HL-60 (cell line): ENCODE results near the gene SRF.
"Not testable (repeated sequence)": the region's sequence is repeated elsewhere in the genome, so short reads cannot be mapped to it uniquely, and the experiment has no call there.

Experiments
- DNase-seq, 2 experiments: peaks; one replicate each; pipeline ENCODE4 v3.0.0-alpha.2; 2010 to 2020; ENCODE audit warnings: low read depth in 1 of 2, low spot score in 1 of 2
- H3K27ac ChIP-seq: fragments of 250-450 bp; sonication (Bioruptor Pico); replicated peaks from 2 replicates; pipeline ENCODE4 v1.5.1; 2020; ENCODE audit warnings: mild to moderate bottlenecking, moderate library complexity
- H3K27me3 ChIP-seq: fragments of 250-450 bp; sonication (Bioruptor Pico); 2 replicates; pipeline ENCODE4 v1.5.1; 2021; ENCODE audit warnings: mild to moderate bottlenecking, moderate library complexity; ENCODE audit not compliant: insufficient read depth, poor library complexity, severe bottlenecking
- H3K4me3 ChIP-seq: replicated peaks from 2 replicates; pipeline ENCODE4 v1.5.1; 2011; ENCODE audit warnings: mild to moderate bottlenecking, control low read depth, low read length; ENCODE audit not compliant: insufficient read depth
- GABPA ChIP-seq: IDR thresholded peaks from 2 replicates; pipeline ENCODE4 v1.6.1; 2012; ENCODE audit warnings: low read depth
- POLR2AphosphoS5 ChIP-seq: IDR thresholded peaks from 2 replicates; pipeline ENCODE4 v1.6.1; 2012; ENCODE audit warnings: low read depth
- SPI1 ChIP-seq: IDR thresholded peaks from 2 replicates; pipeline ENCODE4 v1.6.1; 2012; ENCODE audit warnings: low read depth, mild to moderate bottlenecking, borderline replicate concordance
- TF ChIP-seq, protein P1 (sequence below): IDR thresholded peaks from 2 replicates; pipeline ENCODE4 v1.6.1; 2012; ENCODE audit warnings: low read depth; ENCODE audit not compliant: insufficient replicate concordance
- TF ChIP-seq, protein P2 (sequence below): IDR thresholded peaks from one replicate; pipeline ENCODE4 v1.5.1; 2011; ENCODE audit warnings: low read length, control low read depth, inconsistent platforms; ENCODE audit not compliant: insufficient read depth

SRF gene

GRCh38 chr6:43128926-43129325, 42.1 kb upstream of the SRF start:
- H3K27ac ChIP-seq = no peak overlapping the region
- no peak for DNase-seq
- H3K27me3 ChIP-seq = no peaks in the 10 kb centered on the region
- H3K4me3 ChIP-seq = no peak overlapping the region
- TF ChIP-seq GABPA (no peak), POLR2AphosphoS5 (no peak), SPI1 (no peak)
- TF ChIP-seq, protein P1, sequence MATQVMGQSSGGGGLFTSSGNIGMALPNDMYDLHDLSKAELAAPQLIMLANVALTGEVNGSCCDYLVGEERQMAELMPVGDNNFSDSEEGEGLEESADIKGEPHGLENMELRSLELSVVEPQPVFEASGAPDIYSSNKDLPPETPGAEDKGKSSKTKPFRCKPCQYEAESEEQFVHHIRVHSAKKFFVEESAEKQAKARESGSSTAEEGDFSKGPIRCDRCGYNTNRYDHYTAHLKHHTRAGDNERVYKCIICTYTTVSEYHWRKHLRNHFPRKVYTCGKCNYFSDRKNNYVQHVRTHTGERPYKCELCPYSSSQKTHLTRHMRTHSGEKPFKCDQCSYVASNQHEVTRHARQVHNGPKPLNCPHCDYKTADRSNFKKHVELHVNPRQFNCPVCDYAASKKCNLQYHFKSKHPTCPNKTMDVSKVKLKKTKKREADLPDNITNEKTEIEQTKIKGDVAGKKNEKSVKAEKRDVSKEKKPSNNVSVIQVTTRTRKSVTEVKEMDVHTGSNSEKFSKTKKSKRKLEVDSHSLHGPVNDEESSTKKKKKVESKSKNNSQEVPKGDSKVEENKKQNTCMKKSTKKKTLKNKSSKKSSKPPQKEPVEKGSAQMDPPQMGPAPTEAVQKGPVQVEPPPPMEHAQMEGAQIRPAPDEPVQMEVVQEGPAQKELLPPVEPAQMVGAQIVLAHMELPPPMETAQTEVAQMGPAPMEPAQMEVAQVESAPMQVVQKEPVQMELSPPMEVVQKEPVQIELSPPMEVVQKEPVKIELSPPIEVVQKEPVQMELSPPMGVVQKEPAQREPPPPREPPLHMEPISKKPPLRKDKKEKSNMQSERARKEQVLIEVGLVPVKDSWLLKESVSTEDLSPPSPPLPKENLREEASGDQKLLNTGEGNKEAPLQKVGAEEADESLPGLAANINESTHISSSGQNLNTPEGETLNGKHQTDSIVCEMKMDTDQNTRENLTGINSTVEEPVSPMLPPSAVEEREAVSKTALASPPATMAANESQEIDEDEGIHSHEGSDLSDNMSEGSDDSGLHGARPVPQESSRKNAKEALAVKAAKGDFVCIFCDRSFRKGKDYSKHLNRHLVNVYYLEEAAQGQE = no peak
- TF ChIP-seq, protein P2, sequence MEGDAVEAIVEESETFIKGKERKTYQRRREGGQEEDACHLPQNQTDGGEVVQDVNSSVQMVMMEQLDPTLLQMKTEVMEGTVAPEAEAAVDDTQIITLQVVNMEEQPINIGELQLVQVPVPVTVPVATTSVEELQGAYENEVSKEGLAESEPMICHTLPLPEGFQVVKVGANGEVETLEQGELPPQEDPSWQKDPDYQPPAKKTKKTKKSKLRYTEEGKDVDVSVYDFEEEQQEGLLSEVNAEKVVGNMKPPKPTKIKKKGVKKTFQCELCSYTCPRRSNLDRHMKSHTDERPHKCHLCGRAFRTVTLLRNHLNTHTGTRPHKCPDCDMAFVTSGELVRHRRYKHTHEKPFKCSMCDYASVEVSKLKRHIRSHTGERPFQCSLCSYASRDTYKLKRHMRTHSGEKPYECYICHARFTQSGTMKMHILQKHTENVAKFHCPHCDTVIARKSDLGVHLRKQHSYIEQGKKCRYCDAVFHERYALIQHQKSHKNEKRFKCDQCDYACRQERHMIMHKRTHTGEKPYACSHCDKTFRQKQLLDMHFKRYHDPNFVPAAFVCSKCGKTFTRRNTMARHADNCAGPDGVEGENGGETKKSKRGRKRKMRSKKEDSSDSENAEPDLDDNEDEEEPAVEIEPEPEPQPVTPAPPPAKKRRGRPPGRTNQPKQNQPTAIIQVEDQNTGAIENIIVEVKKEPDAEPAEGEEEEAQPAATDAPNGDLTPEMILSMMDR = no peak

DNA sequence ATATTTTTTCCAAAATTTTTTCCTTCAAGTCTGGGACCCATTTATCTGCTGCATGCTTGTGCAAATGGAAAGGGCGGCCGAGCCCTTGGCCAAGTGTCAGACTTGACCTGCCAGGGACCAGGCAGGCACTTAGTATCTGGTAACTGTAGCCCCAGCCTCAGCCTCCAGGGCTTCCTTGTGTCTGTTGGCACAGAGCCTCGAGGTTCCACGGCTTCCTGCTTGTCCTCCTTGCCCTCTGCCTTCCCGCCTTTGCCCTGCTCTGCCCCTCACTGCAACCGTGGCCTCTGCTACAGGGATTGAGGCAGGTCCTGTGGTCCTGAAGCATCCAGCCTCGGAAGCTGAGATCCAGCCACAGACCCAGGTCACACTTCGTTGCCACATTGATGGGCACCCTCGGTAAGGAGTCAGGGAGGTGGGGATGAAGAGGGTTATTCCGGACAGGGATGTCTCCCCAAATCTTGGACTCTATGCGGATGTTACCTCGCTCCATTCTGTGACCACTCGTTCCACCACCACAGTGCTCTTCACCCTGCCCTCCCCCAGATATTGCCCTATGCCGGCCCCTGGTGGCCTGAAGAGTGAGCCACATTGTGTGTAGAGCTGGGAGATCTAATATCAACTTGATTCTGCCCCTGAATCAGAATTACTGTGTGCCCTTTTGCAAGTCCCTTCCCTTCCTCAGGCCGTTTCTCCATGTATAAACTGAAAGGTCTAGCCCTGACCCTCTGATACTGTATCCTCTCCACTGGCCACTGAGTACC, 41.5 kb upstream of the SRF start:
- peak in 1 of 2 experiments; percentile 20 for DNase-seq
- no peak overlapping the region for H3K4me3 ChIP-seq
- H3K27me3 ChIP-seq = no peaks in the 10 kb centered on the region
- no peak for TF ChIP-seq GABPA
- TF ChIP-seq, protein P1 = no peak
- TF ChIP-seq, protein P2 = peak; percentile 62
- no peak for TF ChIP-seq POLR2AphosphoS5
- TF ChIP-seq SPI1 = no peak
- no peak overlapping the region for H3K27ac ChIP-seq

- TF ChIP-seq GABPA = no peak
- no peak for TF ChIP-seq SPI1
- TF ChIP-seq, protein P2 = no peak
- no peak for TF ChIP-seq POLR2AphosphoS5
- TF ChIP-seq, protein P1 = no peak
- H3K27me3 ChIP-seq = no peaks in the 10 kb centered on the region
- DNase-seq = no peak
- H3K4me3 ChIP-seq = no peak overlapping the region
- no peak overlapping the region for H3K27ac ChIP-seq
Measured at GRCh38 chr6:43130429-43130828, 40.6 kb upstream of the SRF start.

DNA sequence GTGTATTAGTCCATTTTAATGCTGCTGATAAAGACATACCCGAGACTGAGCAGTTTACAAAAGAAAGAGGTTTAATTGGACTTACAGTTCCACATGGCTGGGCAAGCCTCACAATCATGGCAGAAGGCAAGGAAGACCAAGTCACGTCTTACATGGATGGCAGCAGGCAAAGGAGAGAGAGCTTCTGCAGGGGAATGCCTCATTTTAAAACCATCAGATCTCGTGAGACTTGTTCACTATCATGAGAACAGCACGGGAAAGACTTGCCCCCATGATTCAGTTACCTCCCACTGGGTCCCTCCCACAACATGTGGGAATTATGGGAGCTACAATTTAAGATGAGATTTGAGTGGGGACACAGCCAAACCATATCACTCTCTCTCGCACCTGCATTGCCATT, 39.7 kb upstream of the SRF start:
- H3K27ac ChIP-seq = not testable (repeated sequence)

More for the DNA sequence above, 39.7 kb upstream of the SRF start:
- DNase-seq, H3K4me3 ChIP-seq, H3K27me3 ChIP-seq: not testable (repeated sequence)
